H9 (cell line): ENCODE results near the gene HSPG2. TPM values are rescaled to one million over a fixed set of nuclear protein-coding genes. Genes with fewer than 3 reads are reported as not detected.

Experiments used
- DNase-seq: peaks from one replicate; pipeline ENCODE4 v3.0.0-alpha.2; 2017
- H2AFZ ChIP-seq: one replicate; pipeline ENCODE4 v1.6.1; 2013; ENCODE audit warnings: mild to moderate bottlenecking, low read length, control low read depth, moderate library complexity
- H2AK5ac ChIP-seq: 2 replicates; pipeline ENCODE4 v1.6.1; 2013; ENCODE audit warnings: low read length, control low read depth, mixed read lengths; ENCODE audit not compliant: insufficient read length
- H2BK120ac ChIP-seq: one replicate; pipeline ENCODE4 v1.6.1; 2013; ENCODE audit warnings: low read depth, mild to moderate bottlenecking, low read length, control low read depth, inconsistent platforms; ENCODE audit not compliant: poor library complexity, severe bottlenecking
- H2BK12ac ChIP-seq: 2 replicates; pipeline ENCODE4 v1.6.1; 2013; ENCODE audit warnings: low read length, control low read depth, mixed read lengths, low read depth; ENCODE audit not compliant: insufficient read length
- H2BK15ac ChIP-seq: 2 replicates; pipeline ENCODE4 v1.6.1; 2013; ENCODE audit warnings: low read depth, low read length, control low read depth
- H2BK20ac ChIP-seq: one replicate; pipeline ENCODE4 v1.6.1; 2013; ENCODE audit warnings: low read depth, mild to moderate bottlenecking, low read length, control low read depth, inconsistent platforms; ENCODE audit not compliant: poor library complexity, severe bottlenecking
- H2BK5ac ChIP-seq: 2 replicates; pipeline ENCODE4 v1.6.1; 2013; ENCODE audit warnings: low read length, control low read depth, mixed read lengths; ENCODE audit not compliant: insufficient read length
- H3K14ac ChIP-seq: 2 replicates; pipeline ENCODE4 v1.6.1; 2013; ENCODE audit warnings: low read length, control low read depth; ENCODE audit not compliant: insufficient read depth
- H3K18ac ChIP-seq: 2 replicates; pipeline ENCODE4 v1.6.1; 2013; ENCODE audit warnings: low read depth, mild to moderate bottlenecking, mixed read lengths, low read length, control low read depth; ENCODE audit not compliant: insufficient read length
- H3K23ac ChIP-seq: 2 replicates; pipeline ENCODE4 v1.6.1; 2013; ENCODE audit warnings: low read length, control low read depth, mixed read lengths, low read depth; ENCODE audit not compliant: insufficient read length
- H3K23me2 ChIP-seq: 2 replicates; pipeline ENCODE4 v1.6.1; 2013; ENCODE audit warnings: low read depth, mild to moderate bottlenecking, mixed read lengths, low read length, control low read depth; ENCODE audit not compliant: insufficient read length, poor library complexity, severe bottlenecking
- H3K27ac ChIP-seq: 2 replicates; pipeline ENCODE4 v1.5.1; 2013; ENCODE audit warnings: low read length, control low read depth, mixed read lengths, low read depth; ENCODE audit not compliant: insufficient read length
- H3K27me3 ChIP-seq: 2 replicates; pipeline ENCODE4 v1.6.1; 2013; ENCODE audit warnings: low read length, control low read depth, inconsistent platforms; ENCODE audit not compliant: insufficient read depth
- H3K4ac ChIP-seq: 2 replicates; pipeline ENCODE4 v1.6.1; 2013; ENCODE audit warnings: low read depth, mild to moderate bottlenecking, control low read depth, inconsistent platforms, low read length, moderate library complexity
- H3K4me1 ChIP-seq: 2 replicates; pipeline ENCODE4 v1.6.1; 2013; ENCODE audit warnings: low read length, control low read depth, inconsistent platforms; ENCODE audit not compliant: insufficient read depth
- H3K4me2 ChIP-seq: 2 replicates; pipeline ENCODE4 v1.6.1; 2013; ENCODE audit warnings: low read length, control low read depth, mixed read lengths; ENCODE audit not compliant: insufficient read length, insufficient read depth
- H3K56ac ChIP-seq: 2 replicates; pipeline ENCODE4 v1.6.1; 2013; ENCODE audit warnings: low read depth, mild to moderate bottlenecking, mixed read lengths, low read length, control low read depth; ENCODE audit not compliant: insufficient read length
- H3K79me1 ChIP-seq: 2 replicates; pipeline ENCODE4 v1.6.1; 2013; ENCODE audit warnings: low read depth, mild to moderate bottlenecking, moderate library complexity, low read length, control low read depth, inconsistent platforms; ENCODE audit not compliant: insufficient read depth, poor library complexity, severe bottlenecking
- H3K79me2 ChIP-seq: 2 replicates; pipeline ENCODE4 v1.6.1; 2013; ENCODE audit warnings: low read length, control low read depth, inconsistent platforms; ENCODE audit not compliant: insufficient read depth
- H3K9ac ChIP-seq: 2 replicates; pipeline ENCODE4 v1.6.1; 2013; ENCODE audit warnings: low read length, control low read depth, mixed read lengths; ENCODE audit not compliant: insufficient read length; ENCODE audit errors: extremely low read depth
- H3K9me3 ChIP-seq: one replicate; pipeline ENCODE4 v1.6.1; 2013; ENCODE audit warnings: low read depth, low read length, inconsistent platforms; ENCODE audit not compliant: control insufficient read depth
- H3T11ph ChIP-seq: one replicate; pipeline ENCODE4 v1.6.1; 2013; ENCODE audit warnings: mild to moderate bottlenecking, low read length, control low read depth, inconsistent platforms
- H4K20me1 ChIP-seq: one replicate; pipeline ENCODE4 v1.6.1; 2013; ENCODE audit not compliant: control insufficient read depth, insufficient read length, insufficient read depth
- H4K5ac ChIP-seq: 2 replicates; pipeline ENCODE4 v1.6.1; 2013; ENCODE audit warnings: low read depth, mild to moderate bottlenecking, mixed read lengths, low read length, control low read depth; ENCODE audit not compliant: insufficient read length
- H4K8ac ChIP-seq: replicated peaks from 2 replicates; pipeline ENCODE4 v1.6.1; 2013; ENCODE audit warnings: low read length, control low read depth, mixed read lengths, low read depth; ENCODE audit not compliant: insufficient read length
- H4K91ac ChIP-seq: 2 replicates; pipeline ENCODE4 v1.6.1; 2013; ENCODE audit warnings: low read depth, mild to moderate bottlenecking, moderate library complexity, mixed read lengths, low read length, control low read depth; ENCODE audit not compliant: insufficient read length
- H3K27ac Mint-ChIP-seq, 3 experiments: 2 replicates in 2 of 3; 3 replicates in 1 of 3; pipeline ENCODE4 v1.8.0; 2020 to 2021; ENCODE audit warnings: mixed read lengths in 3 of 3, mild to moderate bottlenecking in 1 of 3, moderate library complexity in 1 of 3
- H3K27me3 Mint-ChIP-seq: 2 replicates; pipeline ENCODE4 v1.8.0; 2021; ENCODE audit warnings: low read depth, mild to moderate bottlenecking, moderate library complexity, mixed read lengths
- H3K36me3 Mint-ChIP-seq, 3 experiments: 2 replicates in 2 of 3; 3 replicates in 1 of 3; pipeline ENCODE4 v1.8.0; 2020 to 2021; ENCODE audit warnings: low read depth in 3 of 3, mixed read lengths in 3 of 3; ENCODE audit not compliant: insufficient read depth in 1 of 3
- H3K4me1 Mint-ChIP-seq, 2 experiments: 2 replicates each; pipeline ENCODE4 v1.8.0; 2020; ENCODE audit warnings: mixed read lengths in 2 of 2
- H3K4me3 Mint-ChIP-seq, 2 experiments: 2 replicates in 1 of 2; 3 replicates in 1 of 2; pipeline ENCODE4 v1.8.0; 2020 to 2021; ENCODE audit warnings: mild to moderate bottlenecking in 2 of 2, mixed read lengths in 2 of 2, moderate library complexity in 1 of 2
- H3K9me3 Mint-ChIP-seq, 2 experiments: 2 replicates in 1 of 2; 3 replicates in 1 of 2; pipeline ENCODE4 v1.8.0; 2020; ENCODE audit warnings: mild to moderate bottlenecking in 2 of 2, mixed read lengths in 2 of 2, moderate library complexity in 1 of 2
- WGBS: extraction: QIAGEN DNeasy Blood & Tissue Kit; methylation state at CpG from one replicate; pipeline ENCODE4 v1.1.7; 2013; ENCODE audit warnings: missing lambda C conversion rate, low lambda C conversion rate, mixed read lengths; ENCODE audit not compliant: insufficient read length; ENCODE audit errors: extremely low coverage; 5-methylcytosine and 5-hydroxymethylcytosine counted together
- total RNA-seq: library from RNA; stranded (reverse); gene quantifications from 2 replicates; pipeline ENCODE4 v1.2.1, GENCODE V29; 2021
- TF ChIP-seq, protein P1 (sequence below): fragments of 200-600 bp; sonication (generic); conservative IDR thresholded peaks from 3 replicates; pipeline ENCODE4 v1.8.0; 2021; ENCODE audit warnings: antibody characterized with exemption, mild to moderate bottlenecking

Gene HSPG2
- total RNA-seq, 1 experiment from 2014 or later, result 90.0 TPM

DNA sequence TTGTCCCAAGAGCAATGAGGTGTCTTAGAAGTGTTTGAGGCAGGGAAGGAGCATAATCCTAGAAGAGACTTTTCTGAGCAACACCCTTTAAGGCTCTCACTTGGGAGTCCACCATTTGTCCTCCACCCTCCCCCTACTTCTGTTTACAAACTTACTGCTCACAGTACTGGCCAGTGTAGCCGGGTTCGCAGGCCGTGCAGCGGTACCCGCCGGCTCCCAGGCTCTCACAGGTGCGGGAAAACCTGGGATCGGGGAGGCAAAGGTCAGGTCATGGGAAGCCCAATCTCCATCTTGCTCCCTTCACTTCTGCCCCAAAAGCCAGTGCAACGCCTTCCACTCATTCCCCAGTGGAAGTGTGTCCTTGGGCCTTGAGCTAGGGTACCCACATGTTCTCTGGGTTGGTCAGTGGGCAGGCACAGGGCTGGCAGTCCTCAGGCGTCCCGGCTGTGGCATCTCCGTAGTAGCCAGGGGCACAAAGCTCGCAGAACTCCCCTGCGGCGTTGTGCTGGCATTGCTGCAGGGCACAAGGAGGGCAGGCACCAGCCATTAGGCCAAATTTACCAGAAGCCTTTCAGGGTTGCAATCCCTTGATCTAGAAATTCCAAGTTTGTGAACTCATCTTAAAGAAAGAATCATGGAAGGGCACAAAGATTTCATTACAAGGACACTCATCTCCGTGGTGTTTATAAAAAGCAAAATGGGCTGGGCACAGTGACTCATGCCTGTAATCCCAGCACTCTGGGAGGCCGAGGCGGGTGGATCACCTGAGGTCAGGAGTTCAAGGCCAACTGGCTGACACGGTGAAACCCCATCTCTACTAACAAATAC lies 75.3 kb downstream of the HSPG2 start:
- Mint-ChIP-seq H3K4me1 (peaks cover 13 to 14% of the 10 kb centered on the region in 2 experiments), H3K27ac (peak overlapping the region in 2 of 3 experiments; percentile 24 to 85; a peak in 1 of 7 replicates), H3K27me3 (no peaks in the 10 kb centered on the region), H3K4me3 (no peak overlapping the region), H3K9me3 (no peaks in the 10 kb centered on the region), H3K36me3 (peaks cover 31 to 62% (median 61%) of the 10 kb centered on the region in 3 experiments; a peak in 6 of 7 replicates)
- H4K91ac ChIP-seq, result no peak overlapping the region
- no CpG with 5 or more reads among the region's 19 CpGs for WGBS
- H2AFZ ChIP-seq, result no peak overlapping the region
- no peaks in the 10 kb centered on the region for H3K79me1 ChIP-seq
- no peak for DNase-seq
- H2BK5ac ChIP-seq, result no peak overlapping the region
- H3K4me1 ChIP-seq, result peaks cover 7% of the 10 kb centered on the region; the same call in 1 of the 2 replicates
- H2BK15ac ChIP-seq, result no peak overlapping the region
- no peak overlapping the region for H3T11ph ChIP-seq
- no peak overlapping the region for H3K9ac ChIP-seq
- no peaks in the 10 kb centered on the region for H3K27me3 ChIP-seq
- no peaks in the 10 kb centered on the region for H3K79me2 ChIP-seq
- no peak overlapping the region for H3K4me2 ChIP-seq
- H3K14ac ChIP-seq, result no peak overlapping the region
- no peak overlapping the region for H3K23ac ChIP-seq
- no peak overlapping the region for H2BK20ac ChIP-seq
- H3K9me3 ChIP-seq, result no peaks in the 10 kb centered on the region
- no peak overlapping the region for H3K18ac ChIP-seq
- no peak overlapping the region for H2BK120ac ChIP-seq
- no peak overlapping the region for H4K8ac ChIP-seq
- H4K5ac ChIP-seq, result no peak overlapping the region
- no peaks in the 10 kb centered on the region for H3K23me2 ChIP-seq
- H4K20me1 ChIP-seq, result peaks cover 2% of the 10 kb centered on the region
- H2AK5ac ChIP-seq, result no peak overlapping the region
- no peak overlapping the region for H3K56ac ChIP-seq
- H3K4ac ChIP-seq, result no peak overlapping the region
- TF ChIP-seq, protein P1, sequence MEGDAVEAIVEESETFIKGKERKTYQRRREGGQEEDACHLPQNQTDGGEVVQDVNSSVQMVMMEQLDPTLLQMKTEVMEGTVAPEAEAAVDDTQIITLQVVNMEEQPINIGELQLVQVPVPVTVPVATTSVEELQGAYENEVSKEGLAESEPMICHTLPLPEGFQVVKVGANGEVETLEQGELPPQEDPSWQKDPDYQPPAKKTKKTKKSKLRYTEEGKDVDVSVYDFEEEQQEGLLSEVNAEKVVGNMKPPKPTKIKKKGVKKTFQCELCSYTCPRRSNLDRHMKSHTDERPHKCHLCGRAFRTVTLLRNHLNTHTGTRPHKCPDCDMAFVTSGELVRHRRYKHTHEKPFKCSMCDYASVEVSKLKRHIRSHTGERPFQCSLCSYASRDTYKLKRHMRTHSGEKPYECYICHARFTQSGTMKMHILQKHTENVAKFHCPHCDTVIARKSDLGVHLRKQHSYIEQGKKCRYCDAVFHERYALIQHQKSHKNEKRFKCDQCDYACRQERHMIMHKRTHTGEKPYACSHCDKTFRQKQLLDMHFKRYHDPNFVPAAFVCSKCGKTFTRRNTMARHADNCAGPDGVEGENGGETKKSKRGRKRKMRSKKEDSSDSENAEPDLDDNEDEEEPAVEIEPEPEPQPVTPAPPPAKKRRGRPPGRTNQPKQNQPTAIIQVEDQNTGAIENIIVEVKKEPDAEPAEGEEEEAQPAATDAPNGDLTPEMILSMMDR, result no peak
- no peak overlapping the region for H2BK12ac ChIP-seq
- H3K27ac ChIP-seq, result no peak overlapping the region
